ENCODE data around the gene GFRA4. TPM values are rescaled to one million over a fixed set of nuclear protein-coding genes. Genes with fewer than 3 reads are reported as not detected.

GFRA4 gene
- total RNA-seq, 1 donor from 2014 or later, result not detected

GRCh38 chr20:3674995-3675900, 12.0 kb upstream of the GFRA4 start:
- intact Hi-C loops (cut with DNase I), result no loop called here
- Histone ChIP-seq H3K4me3 (no peak overlapping the region), H3K27ac (no peak overlapping the region), H3K27me3 (no peaks in the 10 kb centered on the region), H3K4me1 (peaks cover 11 to 24% of the 10 kb centered on the region in 2 donors), H3K9me3 (no peaks in the 10 kb centered on the region), H3K36me3 (peaks cover 37 to 48% of the 10 kb centered on the region in 2 donors)
- no peak for TF ChIP-seq CTCF (IDR thresholded peaks at IDR 0.05)
- DNase-seq (ENCODE audit: low spot score in 2 of 2), result no peak

GRCh38 chr20:3674447-3674846, 11.2 kb upstream of the GFRA4 start:
- no peaks in the 10 kb centered on the region for H3K9me3 ChIP-seq
- no peaks in the 10 kb centered on the region for H3K27me3 ChIP-seq
- intact Hi-C loops (cut with DNase I), result no loop called here
- peaks cover 37 to 50% of the 10 kb centered on the region in 2 donors for H3K36me3 ChIP-seq
- TF ChIP-seq CTCF (IDR thresholded peaks at IDR 0.05), result no peak
- H3K4me1 ChIP-seq, result peaks cover 11 to 21% of the 10 kb centered on the region in 2 donors
- H3K4me3 ChIP-seq, result no peak overlapping the region
- no peak overlapping the region for H3K27ac ChIP-seq
- DNase-seq (ENCODE audit: low spot score in 2 of 2), result no peak

GRCh38 chr20:3673221-3674070, 10.2 kb upstream of the GFRA4 start:
- no peak for TF ChIP-seq CTCF (IDR thresholded peaks at IDR 0.05)
- H3K36me3 ChIP-seq, result peaks cover 37 to 56% of the 10 kb centered on the region in 2 donors
- no peak overlapping the region for H3K27ac ChIP-seq
- no peak overlapping the region for H3K4me3 ChIP-seq
- no peaks in the 10 kb centered on the region for H3K27me3 ChIP-seq
- H3K4me1 ChIP-seq, result peaks cover 11 to 18% of the 10 kb centered on the region in 2 donors
- H3K9me3 ChIP-seq, result no peaks in the 10 kb centered on the region
- no peak for DNase-seq (ENCODE audit: low spot score in 2 of 2)
- intact Hi-C loops (cut with DNase I), result no loop called here

- no peak for DNase-seq (ENCODE audit: low spot score in 2 of 2)
- Histone ChIP-seq H3K4me1 (peaks cover 9 to 10% of the 10 kb centered on the region in 2 donors), H3K4me3 (no peak overlapping the region), H3K36me3 (peaks cover 37 to 62% of the 10 kb centered on the region in 2 donors), H3K27me3 (no peaks in the 10 kb centered on the region), H3K27ac (no peak overlapping the region), H3K9me3 (no peaks in the 10 kb centered on the region)
- no peak for TF ChIP-seq CTCF (IDR thresholded peaks at IDR 0.05)
- intact Hi-C loops (cut with DNase I), result no loop called here
Measured at GRCh38 chr20:3672547-3673171, 9.5 kb upstream of the GFRA4 start.

GRCh38 chr20:3671986-3672546, 8.9 kb upstream of the GFRA4 start:
- Histone ChIP-seq H3K36me3 (peaks cover 37 to 62% of the 10 kb centered on the region in 2 donors), H3K27ac (no peak overlapping the region), H3K27me3 (no peaks in the 10 kb centered on the region), H3K9me3 (no peaks in the 10 kb centered on the region), H3K4me3 (no peak overlapping the region), H3K4me1 (peaks cover 3 to 4% of the 10 kb centered on the region in 2 donors)
- TF ChIP-seq CTCF (IDR thresholded peaks at IDR 0.05), result no peak
- DNase-seq (ENCODE audit: low spot score in 2 of 2), result no peak
- intact Hi-C loops (cut with DNase I), result no loop called here

Data from ascending aorta (tissue), 2 donors.